Activated T-cell treated with anti-CD3 and anti-CD28 coated beads, Interleukin-2, amount 50 U/mL, for 1 hour (primary cell): Measurements from ENCODE around the gene CA4.
"Not testable (repeated sequence)": the region's sequence is repeated elsewhere in the genome, so short reads cannot be mapped to it uniquely, and the experiment has no call there.

Experiments used
- DNase-seq: peaks from one replicate; pipeline ENCODE4 v3.0.0-alpha.2; 2020

CA4 gene

GRCh38 chr17:60149691-60150582 is at the start of gene CA4:
Gene CA4 (plus strand): TSS chr17:60149973. CDS start chr17:60150035, 62 bp downstream.
- no peak for DNase-seq

GRCh38 chr17:60100577-60100976 is 49.2 kb upstream of the CA4 start:
- not testable (repeated sequence) for DNase-seq

- DNase-seq: not testable (repeated sequence)
Observed at GRCh38 chr17:60102015-60102631, 47.6 kb upstream of the CA4 start.

GRCh38 chr17:60102632-60103096 is 47.1 kb upstream of the CA4 start:
- peak; percentile 25 for DNase-seq

GRCh38 chr17:60103957-60104356 is 45.8 kb upstream of the CA4 start:
- DNase-seq: no peak

- no peak for DNase-seq
Observed at GRCh38 chr17:60106340-60107059, 43.3 kb upstream of the CA4 start.

GRCh38 chr17:60107526-60108257 is 42.1 kb upstream of the CA4 start:
- DNase-seq: no peak

- not testable (repeated sequence) for DNase-seq
Observed at GRCh38 chr17:60108309-60108708, 41.5 kb upstream of the CA4 start.

- DNase-seq: no peak
Observed at GRCh38 chr17:60108712-60109111, 41.1 kb upstream of the CA4 start.

- no peak for DNase-seq
Observed at GRCh38 chr17:60109161-60109560, 40.6 kb upstream of the CA4 start.

GRCh38 chr17:60110586-60110985 is 39.2 kb upstream of the CA4 start:
- DNase-seq: no peak

GRCh38 chr17:60111661-60112060 is 38.1 kb upstream of the CA4 start:
- not testable (repeated sequence) for DNase-seq

GRCh38 chr17:60115364-60115763 is 34.4 kb upstream of the CA4 start:
- not testable (repeated sequence) for DNase-seq

GRCh38 chr17:60116196-60116595 is 33.6 kb upstream of the CA4 start:
- not testable (repeated sequence) for DNase-seq

GRCh38 chr17:60119162-60119561 is 30.6 kb upstream of the CA4 start:
- DNase-seq: not testable (repeated sequence)

GRCh38 chr17:60119807-60120748 is 29.7 kb upstream of the CA4 start:
- not testable (repeated sequence) for DNase-seq

GRCh38 chr17:60127068-60128064 is 22.4 kb upstream of the CA4 start:
- no peak for DNase-seq

GRCh38 chr17:60128171-60128859 is 21.5 kb upstream of the CA4 start:
- DNase-seq: no peak

GRCh38 chr17:60129164-60129563 is 20.6 kb upstream of the CA4 start:
- DNase-seq: no peak

GRCh38 chr17:60130466-60130865 is 19.3 kb upstream of the CA4 start:
- DNase-seq: no peak
